Measurements from ENCODE around the gene ARL15.

GRCh38 chr5:53873235-53873634 lies 437.1 kb downstream of the ARL15 start:
- TF ChIP-seq, protein P1, sequence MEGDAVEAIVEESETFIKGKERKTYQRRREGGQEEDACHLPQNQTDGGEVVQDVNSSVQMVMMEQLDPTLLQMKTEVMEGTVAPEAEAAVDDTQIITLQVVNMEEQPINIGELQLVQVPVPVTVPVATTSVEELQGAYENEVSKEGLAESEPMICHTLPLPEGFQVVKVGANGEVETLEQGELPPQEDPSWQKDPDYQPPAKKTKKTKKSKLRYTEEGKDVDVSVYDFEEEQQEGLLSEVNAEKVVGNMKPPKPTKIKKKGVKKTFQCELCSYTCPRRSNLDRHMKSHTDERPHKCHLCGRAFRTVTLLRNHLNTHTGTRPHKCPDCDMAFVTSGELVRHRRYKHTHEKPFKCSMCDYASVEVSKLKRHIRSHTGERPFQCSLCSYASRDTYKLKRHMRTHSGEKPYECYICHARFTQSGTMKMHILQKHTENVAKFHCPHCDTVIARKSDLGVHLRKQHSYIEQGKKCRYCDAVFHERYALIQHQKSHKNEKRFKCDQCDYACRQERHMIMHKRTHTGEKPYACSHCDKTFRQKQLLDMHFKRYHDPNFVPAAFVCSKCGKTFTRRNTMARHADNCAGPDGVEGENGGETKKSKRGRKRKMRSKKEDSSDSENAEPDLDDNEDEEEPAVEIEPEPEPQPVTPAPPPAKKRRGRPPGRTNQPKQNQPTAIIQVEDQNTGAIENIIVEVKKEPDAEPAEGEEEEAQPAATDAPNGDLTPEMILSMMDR (IDR thresholded peaks at IDR 0.05; ENCODE audit: extremely low read depth in 1 of 2, insufficient read depth in 1 of 2, low read depth in 1 of 2, low read length in 2 of 2) = no peak
- no peak for TF ChIP-seq POLR2A (IDR thresholded peaks at IDR 0.05; ENCODE audit: low read depth, low read length)
- TF ChIP-seq EZH2 (IDR thresholded peaks at IDR 0.05; ENCODE audit: borderline replicate concordance, low read depth, low read length, severe bottlenecking) = no peak
- TF ChIP-seq MAX (IDR thresholded peaks at IDR 0.05; ENCODE audit: insufficient read depth, insufficient read length) = no peak
- no peak for TF ChIP-seq POLR2AphosphoS5 (IDR thresholded peaks at IDR 0.05; ENCODE audit: insufficient read depth, low read depth, low read length)

Measured in endothelial cell of umbilical vein (primary cell).